T-helper 2 cell treated with Interferon-gamma antibody and Interleukin-4, amounts not matched to agents 100 ng/mL and 5 ng/mL, for 36 hours (primary cell): ENCODE results near the gene DCC. TPM values are rescaled to one million over a fixed set of nuclear protein-coding genes. Genes with fewer than 3 reads are reported as not detected.

ENCODE experiments used
- intact Hi-C: fragments of 100-400 bp; cut with micrococcal nuclease; formaldehyde crosslinking; loops from one replicate; pipeline ENCODE4 v1.15.1; 2023
- total RNA-seq: library from RNA; stranded (reverse); gene quantifications from 2 replicates; pipeline ENCODE4 v1.2.3, GENCODE V29; 2022

The DCC gene
- total RNA-seq, 1 donor from 2014 or later = not detected

GRCh38 chr18:52582061-52582460 lies 242.1 kb downstream of the DCC start:
- intact Hi-C loops = no loop called here

- intact Hi-C loops = no loop called here
Measured at GRCh38 chr18:52582516-52582915, 242.5 kb downstream of the DCC start.

- intact Hi-C loops = no loop called here
Measured at GRCh38 chr18:52588931-52589330, 248.9 kb downstream of the DCC start.

GRCh38 chr18:52596748-52597435 lies 256.9 kb downstream of the DCC start:
- intact Hi-C loops = no loop called here

- intact Hi-C loops = no loop called here
Measured at GRCh38 chr18:52598921-52599320, 258.9 kb downstream of the DCC start.

GRCh38 chr18:52602820-52603219 lies 262.8 kb downstream of the DCC start:
- intact Hi-C loops = no loop called here

- intact Hi-C loops = no loop called here
Measured at GRCh38 chr18:52605345-52605744, 265.3 kb downstream of the DCC start.

- intact Hi-C loops = no loop called here
Measured at GRCh38 chr18:52607985-52608384, 268.0 kb downstream of the DCC start.

GRCh38 chr18:52610451-52611115 lies 270.6 kb downstream of the DCC start:
- intact Hi-C loops = no loop called here

- intact Hi-C loops = no loop called here
Measured at GRCh38 chr18:52612406-52612805, 272.4 kb downstream of the DCC start.

- intact Hi-C loops = no loop called here
Measured at GRCh38 chr18:52615321-52615720, 275.3 kb downstream of the DCC start.

- intact Hi-C loops = no loop called here
Measured at GRCh38 chr18:52615943-52616342, 275.9 kb downstream of the DCC start.

GRCh38 chr18:52617931-52618330 lies 277.9 kb downstream of the DCC start:
- intact Hi-C loops = no loop called here

GRCh38 chr18:52620926-52621439 lies 281.0 kb downstream of the DCC start:
- intact Hi-C loops = no loop called here

- intact Hi-C loops = no loop called here
Measured at GRCh38 chr18:52624702-52625101, 284.7 kb downstream of the DCC start.

GRCh38 chr18:52636536-52636935 lies 296.5 kb downstream of the DCC start:
- intact Hi-C loops = no loop called here

- intact Hi-C loops = no loop called here
Measured at GRCh38 chr18:52648201-52648600, 308.2 kb downstream of the DCC start.

- intact Hi-C loops = no loop called here
Measured at GRCh38 chr18:52652391-52652790, 312.4 kb downstream of the DCC start.

- intact Hi-C loops = no loop called here
Measured at GRCh38 chr18:52657043-52657805, 317.2 kb downstream of the DCC start.

- intact Hi-C loops = no loop called here
Measured at GRCh38 chr18:52667463-52668065, 327.6 kb downstream of the DCC start.

- intact Hi-C loops = no loop called here
Measured at GRCh38 chr18:52670896-52671295, 330.9 kb downstream of the DCC start.

- intact Hi-C loops = no loop called here
Measured at GRCh38 chr18:52678034-52678433, 338.0 kb downstream of the DCC start.
